BJ (cell line): Measurements from ENCODE around the gene MRPL36. TPM values are rescaled to one million over a fixed set of nuclear protein-coding genes. Genes with fewer than 3 reads are reported as not detected.

Source experiments
- CTCF ChIA-PET: fragments of 350-600 bp; formaldehyde crosslinking; extraction: SDS; loops from one replicate; lab custom pipeline; 2021; ENCODE audit warnings: antibody characterized with exemption, inconsistent platforms; lab: Yijun Ruan, JAX
- POLR2A ChIA-PET: fragments of 300-600 bp; sonication (Branson Sonifier 250); formaldehyde crosslinking; extraction: SDS; loops from one replicate; lab custom pipeline; 2021; ENCODE audit warnings: antibody characterized with exemption; lab: Charles Lee
- DNase-seq: peaks from one replicate; pipeline ENCODE4 v3.0.0-alpha.2; 2011; ENCODE audit warnings: low read depth
- H3K27me3 ChIP-seq: 2 replicates; pipeline ENCODE4 v1.6.0; 2011; ENCODE audit warnings: low read length; ENCODE audit not compliant: control insufficient read depth, insufficient read depth
- H3K36me3 ChIP-seq: 2 replicates; pipeline ENCODE4 v1.5.1; 2011; ENCODE audit warnings: low read length; ENCODE audit not compliant: control insufficient read depth, insufficient read depth
- H3K4me3 ChIP-seq: 2 replicates; pipeline ENCODE4 v1.5.1; 2011; ENCODE audit warnings: low read depth, mild to moderate bottlenecking, control low read depth, low read length
- polyA plus RNA-seq: library from polyadenylated mRNA; depleted of rRNA; stranded (reverse); fragments of >200 nt; gene quantifications from 2 replicates; pipeline ENCODE4 v1.2.3, GENCODE V29; 2011
- TF ChIP-seq, protein P1 (sequence below): IDR thresholded peaks from 2 replicates; pipeline ENCODE4 v1.5.1; 2011; ENCODE audit warnings: low read depth, mild to moderate bottlenecking, control low read depth, inconsistent platforms, low read length, moderate library complexity; ENCODE audit not compliant: insufficient read depth

The MRPL36 gene
- polyA plus RNA-seq, 1 experiment = 67.9 TPM

DNA sequence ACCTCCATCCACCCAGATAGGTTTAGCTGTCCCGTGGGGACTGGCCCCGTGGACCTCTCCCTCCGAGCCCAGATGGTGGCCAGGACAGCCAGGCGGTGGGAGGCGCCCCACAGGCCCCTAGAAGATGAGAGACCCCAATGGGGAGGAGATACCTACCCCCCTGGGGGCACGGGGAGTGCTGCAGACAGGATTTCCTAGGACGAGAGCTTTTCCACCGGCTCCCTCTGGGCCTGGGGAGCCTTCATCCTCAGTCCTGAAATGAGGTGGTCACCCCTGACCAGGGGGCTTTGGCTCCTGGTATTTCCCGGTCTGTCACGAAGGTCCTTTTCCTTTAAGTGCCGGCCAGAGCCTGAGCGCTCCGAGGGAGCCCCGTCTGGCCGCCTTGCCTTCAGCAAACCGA is 46.8 kb downstream of the MRPL36 start:
- H3K27me3 ChIP-seq = no peaks in the 10 kb centered on the region; the same call in 1 of the 2 replicates
- ChIA-PET CTCF (interaction anchor here (1.2 kb wide), 1 partner anchor 11 kb away, joined by 5 read pairs; no protein-coding TSS in a partner anchor), POLR2A (no interaction called here)
- H3K36me3 ChIP-seq = no peaks in the 10 kb centered on the region
- H3K4me3 ChIP-seq = no peak overlapping the region
- DNase-seq = no peak
- TF ChIP-seq, protein P1, sequence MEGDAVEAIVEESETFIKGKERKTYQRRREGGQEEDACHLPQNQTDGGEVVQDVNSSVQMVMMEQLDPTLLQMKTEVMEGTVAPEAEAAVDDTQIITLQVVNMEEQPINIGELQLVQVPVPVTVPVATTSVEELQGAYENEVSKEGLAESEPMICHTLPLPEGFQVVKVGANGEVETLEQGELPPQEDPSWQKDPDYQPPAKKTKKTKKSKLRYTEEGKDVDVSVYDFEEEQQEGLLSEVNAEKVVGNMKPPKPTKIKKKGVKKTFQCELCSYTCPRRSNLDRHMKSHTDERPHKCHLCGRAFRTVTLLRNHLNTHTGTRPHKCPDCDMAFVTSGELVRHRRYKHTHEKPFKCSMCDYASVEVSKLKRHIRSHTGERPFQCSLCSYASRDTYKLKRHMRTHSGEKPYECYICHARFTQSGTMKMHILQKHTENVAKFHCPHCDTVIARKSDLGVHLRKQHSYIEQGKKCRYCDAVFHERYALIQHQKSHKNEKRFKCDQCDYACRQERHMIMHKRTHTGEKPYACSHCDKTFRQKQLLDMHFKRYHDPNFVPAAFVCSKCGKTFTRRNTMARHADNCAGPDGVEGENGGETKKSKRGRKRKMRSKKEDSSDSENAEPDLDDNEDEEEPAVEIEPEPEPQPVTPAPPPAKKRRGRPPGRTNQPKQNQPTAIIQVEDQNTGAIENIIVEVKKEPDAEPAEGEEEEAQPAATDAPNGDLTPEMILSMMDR = no peak

- Histone ChIP-seq H3K27me3 (no peaks in the 10 kb centered on the region; the same call in 1 of the 2 replicates), H3K36me3 (no peaks in the 10 kb centered on the region), H3K4me3 (no peak overlapping the region)
- POLR2A ChIA-PET = no interaction called here
- TF ChIP-seq, protein P1 = no peak
- CTCF ChIA-PET = interaction anchor here (1.2 kb wide), 1 partner anchor 12 kb away, joined by 5 read pairs; no protein-coding TSS in a partner anchor
- no peak for DNase-seq
Observed at GRCh38 chr5:1751864-1752822, 47.5 kb downstream of the MRPL36 start.

DNA sequence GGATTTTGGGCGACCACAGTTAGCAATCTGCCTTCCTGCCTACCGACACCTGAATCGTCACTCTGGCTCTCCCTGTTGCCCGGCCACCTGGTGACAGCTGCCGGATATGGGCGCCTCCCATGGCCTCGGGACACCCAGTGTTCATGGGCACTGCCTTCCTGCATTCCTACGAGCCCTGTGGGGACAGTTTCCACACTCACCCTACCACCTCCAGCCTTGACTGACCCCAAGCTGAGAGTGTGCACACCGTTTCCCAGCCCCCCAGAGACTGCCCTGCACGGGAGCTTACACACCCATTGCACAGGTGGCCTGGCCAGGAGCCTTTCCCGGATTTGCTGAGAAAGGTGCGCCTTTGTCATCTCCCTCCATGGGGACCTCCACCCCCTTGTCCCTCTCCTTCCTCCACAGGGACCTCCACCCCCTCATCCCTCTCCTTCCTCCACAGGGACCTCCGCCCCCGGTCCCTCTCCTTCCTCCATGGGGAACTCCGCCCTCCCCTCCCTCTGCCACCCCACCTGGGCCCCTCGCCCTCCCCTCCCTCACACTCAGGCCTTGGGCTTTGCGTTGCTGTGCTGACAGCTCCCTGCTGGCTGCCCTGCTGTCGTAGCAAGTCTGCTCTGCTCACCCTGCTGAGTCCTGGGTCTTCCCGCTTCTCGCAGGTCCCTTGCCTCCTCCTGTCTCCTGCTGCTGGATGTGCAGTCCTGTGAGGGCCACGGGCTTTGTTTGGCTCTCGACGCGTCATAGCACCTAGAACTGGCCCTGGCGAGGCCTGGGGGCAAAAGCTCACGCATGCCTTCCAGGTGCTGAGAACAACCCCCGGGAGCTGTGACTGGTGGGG is 48.4 kb downstream of the MRPL36 start:
- no peaks in the 10 kb centered on the region for H3K36me3 ChIP-seq
- ChIA-PET POLR2A (no interaction called here), CTCF (interaction anchor here (0.7 kb wide), 1 partner anchor 12 kb away, joined by 3 read pairs; no protein-coding TSS in a partner anchor)
- DNase-seq = no peak
- TF ChIP-seq, protein P1 = no peak
- no peak overlapping the region for H3K4me3 ChIP-seq
- H3K27me3 ChIP-seq = no peaks in the 10 kb centered on the region; the same call in 1 of the 2 replicates

DNA sequence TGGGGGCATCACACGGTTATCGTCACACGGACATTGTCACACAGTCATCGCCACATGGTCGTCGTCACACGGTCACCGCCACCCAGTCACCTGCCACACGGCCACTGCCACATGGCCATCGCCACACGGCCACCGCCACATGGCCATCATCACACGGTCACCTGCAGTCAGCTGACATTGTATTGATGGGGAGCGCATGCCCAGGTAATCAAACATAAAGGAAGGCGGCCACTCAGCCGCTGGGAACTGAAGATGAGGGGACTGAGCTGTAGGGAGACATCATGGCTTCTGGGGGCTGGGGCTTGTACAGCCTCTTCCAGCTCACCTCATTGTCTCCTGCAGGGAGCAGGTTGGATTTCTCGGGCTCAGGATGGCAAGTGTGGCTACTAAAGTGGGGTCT is 49.2 kb downstream of the MRPL36 start:
- no peaks in the 10 kb centered on the region for H3K36me3 ChIP-seq
- no peak overlapping the region for H3K4me3 ChIP-seq
- no peak for DNase-seq
- no peaks in the 10 kb centered on the region; the same call in 1 of the 2 replicates for H3K27me3 ChIP-seq
- POLR2A ChIA-PET = no interaction called here
- CTCF ChIA-PET = interaction anchor here (0.6 to 0.7 kb wide), 2 partner anchors 13 to 279 kb away, joined by 3 read pairs; no protein-coding TSS in a partner anchor
- TF ChIP-seq, protein P1 = no peak
